HEK293T (cell line): ENCODE results near the gene AKR1C8.

Experiments used
- BHLHE40 ChIP-seq: fragments of 450-650 bp; IDR thresholded peaks from 2 replicates; pipeline ENCODE4 v1.6.1; 2016; ENCODE audit warnings: mild to moderate bottlenecking, moderate library complexity, borderline replicate concordance
- ELF4 ChIP-seq: fragments of 450-650 bp; IDR thresholded peaks from 2 replicates; pipeline ENCODE4 v1.6.1; 2017; ENCODE audit warnings: antibody characterized with exemption
- FOXA1 ChIP-seq: fragments of 450-650 bp; IDR thresholded peaks from 2 replicates; pipeline ENCODE4 v1.6.1; 2016; ENCODE audit warnings: mild to moderate bottlenecking
- FOXK2 ChIP-seq: fragments of 450-650 bp; IDR thresholded peaks from 2 replicates; pipeline ENCODE4 v1.6.1; 2016; ENCODE audit warnings: mild to moderate bottlenecking
- FOXM1 ChIP-seq: fragments of 450-650 bp; IDR thresholded peaks from 2 replicates; pipeline ENCODE4 v1.6.1; 2017; ENCODE audit warnings: mild to moderate bottlenecking, borderline replicate concordance
- LEF1 ChIP-seq: fragments of 450-650 bp; IDR thresholded peaks from 2 replicates; pipeline ENCODE4 v1.6.1; 2017; ENCODE audit warnings: mild to moderate bottlenecking, borderline replicate concordance
- PKNOX1 ChIP-seq: fragments of 450-650 bp; IDR thresholded peaks from 2 replicates; pipeline ENCODE4 v1.6.1; 2016
- SP1 ChIP-seq: fragments of 450-650 bp; IDR thresholded peaks from 2 replicates; pipeline ENCODE4 v1.6.1; 2017
- SUZ12 ChIP-seq: fragments of 450-650 bp; IDR thresholded peaks from 2 replicates; pipeline ENCODE4 v1.6.1; 2016; ENCODE audit warnings: mild to moderate bottlenecking
- TARDBP ChIP-seq: fragments of 450-650 bp; IDR thresholded peaks from 2 replicates; pipeline ENCODE4 v1.6.1; 2016

GRCh38 chr10:5234106-5234860 lies 49.3 kb upstream of the AKR1C8 start:
- TF ChIP-seq FOXM1: no peak
- no peak for TF ChIP-seq FOXK2
- TF ChIP-seq SP1: no peak
- TF ChIP-seq BHLHE40: no peak
- TF ChIP-seq SUZ12: no peak
- TF ChIP-seq FOXA1: no peak
- TF ChIP-seq PKNOX1: no peak
- no peak for TF ChIP-seq ELF4
- TF ChIP-seq LEF1: no peak
- no peak for TF ChIP-seq TARDBP
